Measurements from ENCODE around the gene PEX11G.
A peak's percentile ranks its signal among the peaks of the same experiment; 100 is the strongest.

PEX11G gene

GRCh38 chr19:7522072-7522922, 33.5 kb upstream of the PEX11G start, which contains the start of gene MCOLN1:
Gene MCOLN1, plus strand, starts transcription at chr19:7522624. Its CDS starts 127 bp downstream, at chr19:7522751.
- H3K27me3 ChIP-seq (ENCODE audit: control insufficient read depth, low read length), result peaks cover 12% of the 10 kb centered on the region
- no peaks in the 10 kb centered on the region for H3K36me3 ChIP-seq (ENCODE audit: control insufficient read depth, low read length)
- H4K20me1 ChIP-seq (ENCODE audit: control insufficient read depth, insufficient read depth, low read depth, low read length), result no peaks in the 10 kb centered on the region
- TF ChIP-seq CTCF (IDR thresholded peaks at IDR 0.05; ENCODE audit: low read depth, low read length, poor library complexity, severe bottlenecking), result no peak
- no peak for TF ChIP-seq EZH2phosphoT487 (IDR thresholded peaks at IDR 0.05; ENCODE audit: borderline replicate concordance, low read length)
- peak within 1 kb of the TSS; percentile 80 for H3K4me2 ChIP-seq (ENCODE audit: low read length)
- H3K9me2 ChIP-seq (replicated peaks; ENCODE audit: control insufficient read depth, low read length), result no peaks in the 10 kb centered on the region
- H3K27ac ChIP-seq (ENCODE audit: low read depth, low read length), result no peak within 1 kb of the TSS
- peaks cover 14% of the 10 kb centered on the region for H3K4me1 ChIP-seq (ENCODE audit: control insufficient read depth, low read length)
- peak within 1 kb of the TSS; percentile 86 for H3K4me3 ChIP-seq (ENCODE audit: low read length)
- H3K79me2 ChIP-seq (ENCODE audit: control insufficient read depth, low read length), result no peaks in the 10 kb centered on the region
- H3F3A ChIP-seq (ENCODE audit: control insufficient read depth, insufficient read depth), result no peaks in the 10 kb centered on the region
- no peaks in the 10 kb centered on the region for H3K9me3 ChIP-seq (ENCODE audit: control insufficient read depth, insufficient read depth, low read length)

GRCh38 chr19:7521551-7522071, 32.8 kb upstream of the PEX11G start:
- peak overlapping the region; percentile 86 for H3K4me3 ChIP-seq (ENCODE audit: low read length)
- no peaks in the 10 kb centered on the region for H3K36me3 ChIP-seq (ENCODE audit: control insufficient read depth, low read length)
- no peaks in the 10 kb centered on the region for H3K9me3 ChIP-seq (ENCODE audit: control insufficient read depth, insufficient read depth, low read length)
- no peaks in the 10 kb centered on the region for H3K9me2 ChIP-seq (replicated peaks; ENCODE audit: control insufficient read depth, low read length)
- no peaks in the 10 kb centered on the region for H3K79me2 ChIP-seq (ENCODE audit: control insufficient read depth, low read length)
- peaks cover 19% of the 10 kb centered on the region for H3K27me3 ChIP-seq (ENCODE audit: control insufficient read depth, low read length)
- no peaks in the 10 kb centered on the region for H4K20me1 ChIP-seq (ENCODE audit: control insufficient read depth, insufficient read depth, low read depth, low read length)
- peaks cover 14% of the 10 kb centered on the region for H3K4me1 ChIP-seq (ENCODE audit: control insufficient read depth, low read length)
- no peak for TF ChIP-seq EZH2phosphoT487 (IDR thresholded peaks at IDR 0.05; ENCODE audit: borderline replicate concordance, low read length)
- TF ChIP-seq CTCF (IDR thresholded peaks at IDR 0.05; ENCODE audit: low read depth, low read length, poor library complexity, severe bottlenecking), result no peak
- no peak overlapping the region for H3K27ac ChIP-seq (ENCODE audit: low read depth, low read length)
- no peaks in the 10 kb centered on the region for H3F3A ChIP-seq (ENCODE audit: control insufficient read depth, insufficient read depth)
- peak overlapping the region; percentile 80 for H3K4me2 ChIP-seq (ENCODE audit: low read length)

GRCh38 chr19:7520131-7521051, 31.6 kb upstream of the PEX11G start:
- H3K9me3 ChIP-seq (ENCODE audit: control insufficient read depth, insufficient read depth, low read length), result no peaks in the 10 kb centered on the region
- no peak overlapping the region for H3K4me2 ChIP-seq (ENCODE audit: low read length)
- H4K20me1 ChIP-seq (ENCODE audit: control insufficient read depth, insufficient read depth, low read depth, low read length), result no peaks in the 10 kb centered on the region
- H3K4me3 ChIP-seq (ENCODE audit: low read length), result no peak overlapping the region
- no peaks in the 10 kb centered on the region for H3F3A ChIP-seq (ENCODE audit: control insufficient read depth, insufficient read depth)
- no peaks in the 10 kb centered on the region for H3K79me2 ChIP-seq (ENCODE audit: control insufficient read depth, low read length)
- H3K27me3 ChIP-seq (ENCODE audit: control insufficient read depth, low read length), result peaks cover 28% of the 10 kb centered on the region
- H3K4me1 ChIP-seq (ENCODE audit: control insufficient read depth, low read length), result peaks cover 17% of the 10 kb centered on the region
- no peak overlapping the region for H3K27ac ChIP-seq (ENCODE audit: low read depth, low read length)
- no peaks in the 10 kb centered on the region for H3K36me3 ChIP-seq (ENCODE audit: control insufficient read depth, low read length)
- TF ChIP-seq EZH2phosphoT487 (IDR thresholded peaks at IDR 0.05; ENCODE audit: borderline replicate concordance, low read length) (no peak), CTCF (IDR thresholded peaks at IDR 0.05; ENCODE audit: low read depth, low read length, poor library complexity, severe bottlenecking) (no peak)
- H3K9me2 ChIP-seq (replicated peaks; ENCODE audit: control insufficient read depth, low read length), result no peaks in the 10 kb centered on the region
